G401.6 (cell line): Measurements from ENCODE around the gene FAM118B.
"Not testable (repeated sequence)": the region's sequence is repeated elsewhere in the genome, so short reads cannot be mapped to it uniquely, and the experiment has no call there.

Source experiments
- FAIRE-seq: peaks from 2 replicates; lab custom pipeline; 2012; peaks lifted over from hg19 to GRCh38; lab: Jason Lieb, UNC

FAM118B gene

GRCh38 chr11:126277322-126277721 lies 65.7 kb downstream of the FAM118B start:
- no peak for FAIRE-seq

- no peak for FAIRE-seq
Measured at GRCh38 chr11:126277780-126278179, 66.2 kb downstream of the FAM118B start.

GRCh38 chr11:126279191-126279590 lies 67.6 kb downstream of the FAM118B start:
- no peak for FAIRE-seq

GRCh38 chr11:126280595-126280994 lies 69.0 kb downstream of the FAM118B start:
- FAIRE-seq: no peak

- FAIRE-seq: no peak
Measured at GRCh38 chr11:126281245-126281644, 69.7 kb downstream of the FAM118B start.

GRCh38 chr11:126281666-126282175 lies 70.1 kb downstream of the FAM118B start:
- FAIRE-seq: no peak

GRCh38 chr11:126282361-126282735 lies 70.8 kb downstream of the FAM118B start:
- no peak for FAIRE-seq

GRCh38 chr11:126282736-126283591 lies 71.4 kb downstream of the FAM118B start, which contains the start of gene TIRAP:
Gene TIRAP, plus strand, starts transcription at chr11:126283093. Its CDS starts 7,802 bp downstream, at chr11:126290895.
- no peak for FAIRE-seq

- FAIRE-seq: no peak
Measured at GRCh38 chr11:126284829-126285228, 73.2 kb downstream of the FAM118B start.

GRCh38 chr11:126288237-126288636 lies 76.7 kb downstream of the FAM118B start:
- FAIRE-seq: no peak

GRCh38 chr11:126290887-126291286 lies 79.3 kb downstream of the FAM118B start:
- FAIRE-seq: no peak

GRCh38 chr11:126293726-126294125 lies 82.1 kb downstream of the FAM118B start:
- no peak for FAIRE-seq

- FAIRE-seq: no peak
Measured at GRCh38 chr11:126297004-126297403, 85.4 kb downstream of the FAM118B start.

- FAIRE-seq: peak; percentile 50
Measured at GRCh38 chr11:126303623-126304456, 92.3 kb downstream of the FAM118B start, which contains the start of gene DCPS. Gene DCPS, plus strand, starts transcription at chr11:126304060. Its CDS starts 21 bp downstream, at chr11:126304081.

GRCh38 chr11:126304457-126305075 lies 93.0 kb downstream of the FAM118B start:
- FAIRE-seq: no peak

GRCh38 chr11:126305699-126306098 lies 94.1 kb downstream of the FAM118B start:
- FAIRE-seq: no peak

- no peak for FAIRE-seq
Measured at GRCh38 chr11:126307706-126308105, 96.1 kb downstream of the FAM118B start.

GRCh38 chr11:126308271-126308671 lies 96.7 kb downstream of the FAM118B start:
- no peak for FAIRE-seq

- FAIRE-seq: not testable (repeated sequence)
Measured at GRCh38 chr11:126308771-126309170, 97.2 kb downstream of the FAM118B start.

- no peak for FAIRE-seq
Measured at GRCh38 chr11:126310200-126310991, 98.8 kb downstream of the FAM118B start.

GRCh38 chr11:126310992-126311310 lies 99.4 kb downstream of the FAM118B start:
- no peak for FAIRE-seq
